ENCODE data around the gene IQGAP3.

IQGAP3 gene

DNA sequence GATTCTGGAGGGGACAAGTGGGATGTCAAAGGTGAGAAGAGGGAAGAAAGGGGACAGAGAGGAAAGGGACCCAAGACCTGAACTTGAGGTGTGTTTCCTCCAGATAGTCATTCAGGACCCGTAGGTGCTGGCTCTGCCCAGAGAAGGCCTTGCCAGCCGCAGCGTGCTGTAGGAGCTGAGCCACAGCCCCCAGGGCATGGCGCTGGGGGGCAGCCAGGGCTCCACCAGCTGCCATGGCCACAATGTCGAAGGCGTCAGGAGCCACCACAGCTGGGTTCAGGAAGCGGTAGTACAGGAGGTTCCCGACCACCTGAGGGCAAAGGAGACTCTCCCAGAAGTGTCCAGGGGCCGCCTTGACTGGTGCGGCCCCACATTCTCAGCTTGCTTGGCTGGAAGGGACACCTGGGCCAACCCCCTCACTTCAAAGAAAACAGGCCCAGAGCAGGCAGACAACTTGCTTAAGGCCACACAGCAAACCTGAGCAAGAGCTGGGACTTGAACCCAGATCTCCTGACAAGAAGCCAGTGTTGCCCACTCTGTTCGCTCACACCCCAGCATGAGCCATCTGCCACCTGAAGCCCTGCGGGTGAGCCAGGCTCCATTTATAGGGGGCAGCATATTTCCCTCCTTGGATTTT, 37.8 kb downstream of the IQGAP3 start:
- no peak for DNase-seq (ENCODE audit: low read depth)
- TF ChIP-seq, protein P1, sequence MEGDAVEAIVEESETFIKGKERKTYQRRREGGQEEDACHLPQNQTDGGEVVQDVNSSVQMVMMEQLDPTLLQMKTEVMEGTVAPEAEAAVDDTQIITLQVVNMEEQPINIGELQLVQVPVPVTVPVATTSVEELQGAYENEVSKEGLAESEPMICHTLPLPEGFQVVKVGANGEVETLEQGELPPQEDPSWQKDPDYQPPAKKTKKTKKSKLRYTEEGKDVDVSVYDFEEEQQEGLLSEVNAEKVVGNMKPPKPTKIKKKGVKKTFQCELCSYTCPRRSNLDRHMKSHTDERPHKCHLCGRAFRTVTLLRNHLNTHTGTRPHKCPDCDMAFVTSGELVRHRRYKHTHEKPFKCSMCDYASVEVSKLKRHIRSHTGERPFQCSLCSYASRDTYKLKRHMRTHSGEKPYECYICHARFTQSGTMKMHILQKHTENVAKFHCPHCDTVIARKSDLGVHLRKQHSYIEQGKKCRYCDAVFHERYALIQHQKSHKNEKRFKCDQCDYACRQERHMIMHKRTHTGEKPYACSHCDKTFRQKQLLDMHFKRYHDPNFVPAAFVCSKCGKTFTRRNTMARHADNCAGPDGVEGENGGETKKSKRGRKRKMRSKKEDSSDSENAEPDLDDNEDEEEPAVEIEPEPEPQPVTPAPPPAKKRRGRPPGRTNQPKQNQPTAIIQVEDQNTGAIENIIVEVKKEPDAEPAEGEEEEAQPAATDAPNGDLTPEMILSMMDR (conservative IDR thresholded peaks at IDR 0.05; ENCODE audit: low read depth, low read length) = no peak
- no peak overlapping the region for H3K4me3 ChIP-seq (ENCODE audit: low read length)

DNA sequence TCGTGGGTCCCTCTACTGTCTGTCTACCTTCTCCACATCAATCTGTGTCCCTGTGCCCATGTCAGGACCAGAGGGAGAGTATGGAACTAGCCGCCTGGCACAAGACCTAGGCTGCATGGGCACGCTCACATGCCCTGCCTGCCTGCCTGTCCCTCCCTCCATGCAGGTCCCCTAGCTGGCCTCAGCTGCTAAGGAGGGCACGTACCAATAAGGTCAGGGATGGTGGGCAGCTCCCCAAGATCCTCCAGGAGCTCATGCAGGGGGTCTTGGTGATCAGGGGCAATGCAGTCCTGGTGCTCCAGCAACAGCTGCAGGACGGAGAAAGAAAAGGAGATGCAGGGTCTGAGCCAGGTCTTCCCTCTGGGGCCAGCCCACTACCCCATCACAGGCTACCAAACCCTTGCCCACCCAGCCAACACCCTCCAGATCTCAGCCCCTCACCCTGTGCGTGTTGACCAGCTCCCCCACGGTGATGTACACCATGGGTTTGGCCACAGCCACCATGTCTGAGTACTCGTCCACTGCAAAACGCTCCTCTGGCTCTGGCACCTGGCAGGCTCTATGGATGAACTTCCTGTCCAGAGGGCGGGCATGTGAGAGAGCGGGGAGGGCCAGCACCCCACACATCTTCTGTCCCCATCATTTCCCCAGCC, 38.7 kb downstream of the IQGAP3 start:
- DNase-seq (ENCODE audit: low read depth) = no peak
- H3K4me3 ChIP-seq (ENCODE audit: low read length) = no peak overlapping the region
- TF ChIP-seq, protein P1 (conservative IDR thresholded peaks at IDR 0.05; ENCODE audit: low read depth, low read length) = no peak

DNA sequence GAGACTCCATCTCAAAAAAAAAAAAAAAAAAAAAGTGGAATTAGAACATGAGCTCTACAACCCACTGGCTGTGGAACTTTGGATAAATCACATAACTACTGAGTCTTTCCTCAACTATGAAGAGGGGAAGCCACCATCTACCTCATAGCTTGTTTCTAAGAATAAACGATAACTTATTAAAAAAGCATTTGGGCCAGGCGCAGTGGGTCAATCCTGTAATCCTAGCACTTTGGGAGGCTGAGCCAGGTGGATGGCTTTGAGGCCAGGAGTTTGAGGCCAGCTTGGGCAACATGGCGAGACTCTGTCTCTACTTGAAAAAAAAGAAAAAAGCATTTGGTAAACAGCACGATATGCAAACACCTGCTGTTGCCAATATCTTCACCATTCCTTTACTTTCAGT, 40.0 kb downstream of the IQGAP3 start:
- no peak overlapping the region for H3K4me3 ChIP-seq (ENCODE audit: low read length)
- TF ChIP-seq, protein P1 (conservative IDR thresholded peaks at IDR 0.05; ENCODE audit: low read depth, low read length) = no peak
- no peak for DNase-seq (ENCODE audit: low read depth)

DNA sequence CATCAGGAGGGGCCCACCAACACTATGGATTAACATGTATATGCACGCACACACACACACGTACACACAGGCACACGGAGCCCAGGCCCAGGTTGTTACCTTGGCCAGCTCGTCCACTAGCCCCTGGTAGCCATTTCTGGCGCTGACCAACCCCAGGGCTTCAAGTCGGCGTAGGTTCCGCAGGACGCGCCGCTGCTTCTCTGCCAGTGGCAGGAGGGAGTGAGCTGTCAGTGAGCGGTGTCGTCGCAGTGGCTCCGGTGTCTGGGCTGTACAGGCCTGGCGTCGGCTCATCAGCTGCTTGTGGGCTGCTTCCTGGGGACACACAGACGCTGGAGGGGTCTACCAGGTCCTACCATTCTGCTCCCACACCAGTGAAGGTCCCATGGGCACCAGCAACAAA, 42.4 kb downstream of the IQGAP3 start:
- no peak for DNase-seq (ENCODE audit: low read depth)
- TF ChIP-seq, protein P1 (conservative IDR thresholded peaks at IDR 0.05; ENCODE audit: low read depth, low read length) = no peak
- no peak overlapping the region for H3K4me3 ChIP-seq (ENCODE audit: low read length)

DNA sequence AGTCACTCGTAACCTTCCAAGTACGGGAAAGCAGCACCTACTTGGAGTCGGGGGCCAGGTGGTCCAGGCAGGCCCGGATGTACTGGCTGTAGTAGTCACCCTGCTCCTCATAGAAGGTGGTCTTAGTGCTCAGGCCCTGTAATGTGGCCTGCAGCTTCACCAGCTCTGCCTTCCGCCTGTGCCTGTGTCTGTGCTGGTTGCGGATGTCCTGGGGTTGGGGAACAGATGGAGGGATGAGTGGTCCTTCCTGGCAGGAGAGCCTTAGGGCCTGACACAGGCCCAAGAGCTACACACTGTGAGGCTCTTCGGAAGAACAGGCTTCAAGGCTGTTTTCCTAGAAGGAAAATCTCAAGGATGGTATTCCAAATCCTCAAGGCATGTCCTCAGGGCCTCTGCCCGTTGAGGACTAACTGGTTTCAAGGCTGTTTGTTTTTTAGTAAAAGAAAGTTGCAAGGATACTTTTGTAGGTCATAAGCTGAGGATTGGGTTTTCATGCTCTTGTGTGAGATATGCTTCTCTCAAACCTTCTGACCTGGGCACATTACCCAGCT, 43.4 kb downstream of the IQGAP3 start:
- no peak overlapping the region for H3K4me3 ChIP-seq (ENCODE audit: low read length)
- no peak for DNase-seq (ENCODE audit: low read depth)
- TF ChIP-seq, protein P1 (conservative IDR thresholded peaks at IDR 0.05; ENCODE audit: low read depth, low read length) = no peak

DNA sequence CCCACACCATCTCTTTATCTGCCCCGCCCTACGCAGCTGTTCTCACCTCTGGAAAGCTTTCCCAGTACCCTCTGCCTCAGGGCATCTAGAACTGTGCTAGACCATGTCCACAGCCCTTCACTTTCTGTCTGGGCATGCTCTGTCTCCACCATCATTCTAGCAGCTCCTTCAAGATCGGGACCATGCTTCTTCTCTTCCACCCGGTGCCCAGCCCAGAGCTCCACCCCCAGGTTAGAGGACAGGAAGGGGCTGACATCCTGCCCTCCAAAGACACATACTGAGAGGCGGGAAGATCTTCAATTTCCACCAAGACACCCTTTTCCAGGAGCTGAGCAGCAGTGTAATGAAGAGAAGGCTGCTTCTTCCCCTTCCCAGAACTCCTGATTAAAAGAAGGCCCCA, 44.1 kb downstream of the IQGAP3 start:
- no peak for DNase-seq (ENCODE audit: low read depth)
- TF ChIP-seq, protein P1 (conservative IDR thresholded peaks at IDR 0.05; ENCODE audit: low read depth, low read length) = no peak
- no peak overlapping the region for H3K4me3 ChIP-seq (ENCODE audit: low read length)

DNA sequence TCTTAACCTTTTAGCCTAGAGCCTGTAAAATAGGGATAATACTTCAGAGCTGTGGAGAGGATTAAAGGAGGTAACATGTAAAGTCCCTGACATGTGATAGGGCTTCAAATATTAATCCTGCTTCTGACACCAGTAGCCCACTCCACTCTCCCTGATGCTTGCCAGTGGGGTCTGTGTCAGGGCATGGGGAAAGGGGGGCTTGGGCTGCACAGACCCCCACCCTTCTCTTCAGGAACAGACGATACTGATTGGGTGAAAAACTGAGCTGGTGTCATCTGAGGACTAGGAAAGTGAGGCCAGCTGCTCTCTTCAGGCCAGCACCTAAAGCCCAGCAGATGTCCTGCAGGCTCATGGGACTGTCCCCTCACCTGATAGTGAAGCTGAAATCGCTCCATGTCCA, 44.8 kb downstream of the IQGAP3 start:
- TF ChIP-seq, protein P1 (conservative IDR thresholded peaks at IDR 0.05; ENCODE audit: low read depth, low read length) = no peak
- no peak overlapping the region for H3K4me3 ChIP-seq (ENCODE audit: low read length)
- no peak for DNase-seq (ENCODE audit: low read depth)
